HFF-Myc (cell line): Measurements from ENCODE around the gene CDC42BPA.

ENCODE experiments used
- DNase-seq: peaks from one replicate; pipeline ENCODE4 v3.0.0-alpha.2; 2011; ENCODE audit warnings: low read depth; ENCODE audit errors: extremely low read depth
- H3K4me3 ChIP-seq: replicated peaks from 2 replicates; pipeline ENCODE4 v1.5.1; 2011; ENCODE audit warnings: low read depth, mild to moderate bottlenecking, control low read depth, low read length
- CTCF ChIP-seq: IDR thresholded peaks from 2 replicates; pipeline ENCODE4 v1.5.1; 2012; ENCODE audit warnings: mild to moderate bottlenecking, low read depth, low read length, control low read depth; ENCODE audit errors: missing control alignments

Gene CDC42BPA

GRCh38 chr1:227308367-227309336, 9.6 kb downstream of the CDC42BPA start:
- TF ChIP-seq CTCF = no peak
- no peak overlapping the region for H3K4me3 ChIP-seq
- DNase-seq = no peak

DNA sequence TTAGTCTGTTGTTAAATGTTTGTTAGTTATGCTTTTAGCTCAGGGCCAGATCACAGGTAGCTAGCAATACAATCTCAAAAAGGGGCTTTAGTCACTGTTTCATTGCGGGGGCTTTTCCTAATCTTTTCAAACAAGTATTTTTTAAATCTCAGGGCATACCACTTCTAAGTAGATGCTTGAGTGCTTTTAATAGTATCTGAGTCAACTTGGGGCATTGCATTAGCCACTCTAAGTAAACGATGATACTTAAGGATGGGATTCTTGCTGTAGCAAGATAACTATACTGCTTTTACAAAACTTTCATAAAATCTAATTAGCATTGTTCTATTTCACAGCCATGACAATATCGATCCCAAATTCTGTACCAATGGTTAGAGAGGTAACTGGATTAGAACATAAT, 11.6 kb downstream of the CDC42BPA start:
- no peak for TF ChIP-seq CTCF
- no peak overlapping the region for H3K4me3 ChIP-seq
- DNase-seq = no peak

DNA sequence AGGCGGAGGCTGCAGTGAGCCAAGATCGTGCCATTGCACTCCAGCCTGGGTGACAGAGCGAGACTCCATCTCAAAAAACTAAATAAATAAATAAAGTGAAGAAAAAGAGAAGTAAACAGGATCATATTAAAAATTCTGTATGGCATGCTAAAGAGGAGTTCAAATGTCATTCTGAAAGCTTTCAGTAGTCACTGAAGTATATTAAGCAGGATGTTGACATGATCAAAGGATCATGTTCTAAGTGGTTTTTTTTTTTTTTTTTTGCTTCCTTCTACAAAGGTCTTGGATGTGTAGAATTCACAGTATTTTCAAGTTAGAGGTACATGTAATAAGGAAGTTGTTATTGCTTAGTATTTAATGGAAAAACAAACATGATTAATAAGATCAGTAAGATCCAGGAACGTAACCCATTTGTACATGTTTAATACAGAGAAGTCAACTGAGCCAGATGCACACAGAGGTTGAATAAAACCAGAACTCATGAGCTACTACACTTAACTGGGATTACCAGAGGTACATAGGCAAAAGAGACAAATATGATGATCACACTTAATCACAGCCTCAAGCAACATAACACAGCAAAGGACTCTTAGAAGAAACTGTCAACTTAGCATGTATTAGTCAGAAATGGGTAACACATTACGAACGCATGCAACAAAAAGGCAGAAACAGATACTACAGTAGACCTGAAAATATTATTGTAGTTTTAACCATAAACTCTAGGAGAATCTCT, 12.2 kb downstream of the CDC42BPA start:
- TF ChIP-seq CTCF = no peak
- no peak for DNase-seq
- no peak overlapping the region for H3K4me3 ChIP-seq

DNA sequence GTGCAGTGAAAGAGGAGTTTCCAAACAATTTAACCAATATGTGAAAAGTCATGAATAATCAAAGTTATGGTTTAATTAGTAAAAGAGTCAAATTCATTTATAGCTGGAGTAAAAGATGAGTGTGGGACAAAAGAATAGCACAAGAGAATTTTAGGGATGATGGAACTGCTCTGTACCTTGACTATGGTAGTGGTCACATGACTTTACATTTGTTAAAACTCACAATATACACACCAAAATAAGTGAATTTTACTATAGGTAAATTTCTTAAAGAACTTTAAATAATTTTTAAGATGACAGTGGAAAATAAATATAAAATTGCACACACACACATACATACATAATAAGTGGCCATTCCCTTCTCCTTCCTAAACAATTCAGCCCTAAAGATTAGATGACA, 13.6 kb downstream of the CDC42BPA start:
- no peak overlapping the region for H3K4me3 ChIP-seq
- TF ChIP-seq CTCF = no peak
- no peak for DNase-seq

GRCh38 chr1:227303662-227304061, 14.6 kb downstream of the CDC42BPA start:
- no peak for DNase-seq
- H3K4me3 ChIP-seq = no peak overlapping the region
- TF ChIP-seq CTCF = no peak

- no peak overlapping the region for H3K4me3 ChIP-seq
- no peak for TF ChIP-seq CTCF
- DNase-seq = no peak
Observed at GRCh38 chr1:227300682-227301081, 17.6 kb downstream of the CDC42BPA start.
